ENCODE measurements around the gene ATP9A.

DNA sequence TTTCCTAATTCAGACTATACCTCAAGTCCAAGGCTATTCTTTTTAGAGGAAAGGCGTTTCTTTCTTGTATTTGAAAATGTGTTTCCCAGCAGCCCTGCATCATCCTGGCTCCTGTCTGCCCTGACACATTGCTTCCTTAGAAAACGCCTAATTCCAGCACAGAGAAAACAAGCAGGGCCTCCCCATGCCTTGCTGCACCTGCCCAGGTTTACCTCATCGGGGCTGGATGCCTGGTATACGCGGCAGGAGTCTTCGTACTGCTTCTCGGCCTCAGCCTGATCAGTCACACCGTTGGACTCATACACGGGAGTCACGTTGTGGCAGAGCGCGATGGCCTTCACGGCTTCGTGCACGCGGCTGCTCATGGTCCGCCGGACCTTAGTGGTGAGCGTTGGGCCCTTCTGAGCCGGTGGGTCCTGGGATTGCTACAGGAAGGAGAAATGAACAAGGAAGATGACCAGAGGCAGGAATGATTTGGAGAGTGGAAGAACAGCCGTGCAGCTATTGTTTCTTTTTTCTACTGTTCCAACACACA is 111.4 kb downstream of the ATP9A start:
- TF ChIP-seq POLR2A (IDR thresholded peaks at IDR 0.05), result no peak
- TF ChIP-seq, protein P1, sequence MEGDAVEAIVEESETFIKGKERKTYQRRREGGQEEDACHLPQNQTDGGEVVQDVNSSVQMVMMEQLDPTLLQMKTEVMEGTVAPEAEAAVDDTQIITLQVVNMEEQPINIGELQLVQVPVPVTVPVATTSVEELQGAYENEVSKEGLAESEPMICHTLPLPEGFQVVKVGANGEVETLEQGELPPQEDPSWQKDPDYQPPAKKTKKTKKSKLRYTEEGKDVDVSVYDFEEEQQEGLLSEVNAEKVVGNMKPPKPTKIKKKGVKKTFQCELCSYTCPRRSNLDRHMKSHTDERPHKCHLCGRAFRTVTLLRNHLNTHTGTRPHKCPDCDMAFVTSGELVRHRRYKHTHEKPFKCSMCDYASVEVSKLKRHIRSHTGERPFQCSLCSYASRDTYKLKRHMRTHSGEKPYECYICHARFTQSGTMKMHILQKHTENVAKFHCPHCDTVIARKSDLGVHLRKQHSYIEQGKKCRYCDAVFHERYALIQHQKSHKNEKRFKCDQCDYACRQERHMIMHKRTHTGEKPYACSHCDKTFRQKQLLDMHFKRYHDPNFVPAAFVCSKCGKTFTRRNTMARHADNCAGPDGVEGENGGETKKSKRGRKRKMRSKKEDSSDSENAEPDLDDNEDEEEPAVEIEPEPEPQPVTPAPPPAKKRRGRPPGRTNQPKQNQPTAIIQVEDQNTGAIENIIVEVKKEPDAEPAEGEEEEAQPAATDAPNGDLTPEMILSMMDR (IDR thresholded peaks at IDR 0.05), result no peak

Measured in tibial nerve (tissue), 3 donors.